Activated B cell treated with CpG ODN at 0.5 μM for 24 hours (primary cell): Measurements from ENCODE around the gene ISG20L2. TPM values are rescaled to one million over a fixed set of nuclear protein-coding genes. Genes with fewer than 3 reads are reported as not detected.

Source experiments
- ATAC-seq: fragments of 200-7000 bp; cut with Tn5 transposase; one replicate; pipeline ENCODE4 v1.10.0; 2021; ENCODE audit warnings: low read depth, mild to moderate bottlenecking, moderate library complexity
- CTCF ChIA-PET: fragments of 350-600 bp; sonication (Branson Sonifier 250); formaldehyde crosslinking; loops from one replicate; lab custom pipeline; 2021; ENCODE audit warnings: antibody characterized with exemption; lab: Charles Lee
- POLR2A ChIA-PET: fragments of 350-600 bp; sonication (Branson Sonifier 250); formaldehyde crosslinking; loops from one replicate; lab custom pipeline; 2021; ENCODE audit warnings: antibody characterized with exemption; lab: Charles Lee
- DNase-seq: peaks from one replicate; pipeline ENCODE4 v3.0.0; 2022
- H3K27ac Mint-ChIP-seq: one replicate; pipeline ENCODE4 v1.8.0; 2020; ENCODE audit warnings: mixed read lengths
- H3K27me3 Mint-ChIP-seq: one replicate; pipeline ENCODE4 v1.8.0; 2021; ENCODE audit warnings: mixed read lengths
- H3K36me3 Mint-ChIP-seq: one replicate; pipeline ENCODE4 v1.8.0; 2021; ENCODE audit warnings: low read depth, mixed read lengths
- H3K4me1 Mint-ChIP-seq: one replicate; pipeline ENCODE4 v1.8.0; 2021; ENCODE audit warnings: mixed read lengths
- H3K4me3 Mint-ChIP-seq: one replicate; pipeline ENCODE4 v1.8.0; 2020; ENCODE audit warnings: mild to moderate bottlenecking, mixed read lengths
- H3K9me3 Mint-ChIP-seq: one replicate; pipeline ENCODE4 v1.8.0; 2020; ENCODE audit warnings: mixed read lengths
- intact Hi-C: fragments of 100-400 bp; cut with micrococcal nuclease; formaldehyde crosslinking; loops from one replicate; pipeline ENCODE4 v1.15.1; 2024
- total RNA-seq: library from RNA; stranded (reverse); gene quantifications from 2 replicates; pipeline ENCODE4 v1.2.3, GENCODE V29; 2022
- TF ChIP-seq, protein P1 (sequence below): fragments of 200-600 bp; IDR thresholded peaks from one replicate; pipeline ENCODE4 v1.8.0; 2022; ENCODE audit warnings: antibody characterized with exemption, mild to moderate bottlenecking

ISG20L2 gene, protein sequence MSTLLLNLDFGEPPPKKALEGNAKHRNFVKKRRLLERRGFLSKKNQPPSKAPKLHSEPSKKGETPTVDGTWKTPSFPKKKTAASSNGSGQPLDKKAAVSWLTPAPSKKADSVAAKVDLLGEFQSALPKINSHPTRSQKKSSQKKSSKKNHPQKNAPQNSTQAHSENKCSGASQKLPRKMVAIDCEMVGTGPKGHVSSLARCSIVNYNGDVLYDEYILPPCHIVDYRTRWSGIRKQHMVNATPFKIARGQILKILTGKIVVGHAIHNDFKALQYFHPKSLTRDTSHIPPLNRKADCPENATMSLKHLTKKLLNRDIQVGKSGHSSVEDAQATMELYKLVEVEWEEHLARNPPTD
- total RNA-seq: 50.8 and 53.0 TPM in 2 replicates

DNA sequence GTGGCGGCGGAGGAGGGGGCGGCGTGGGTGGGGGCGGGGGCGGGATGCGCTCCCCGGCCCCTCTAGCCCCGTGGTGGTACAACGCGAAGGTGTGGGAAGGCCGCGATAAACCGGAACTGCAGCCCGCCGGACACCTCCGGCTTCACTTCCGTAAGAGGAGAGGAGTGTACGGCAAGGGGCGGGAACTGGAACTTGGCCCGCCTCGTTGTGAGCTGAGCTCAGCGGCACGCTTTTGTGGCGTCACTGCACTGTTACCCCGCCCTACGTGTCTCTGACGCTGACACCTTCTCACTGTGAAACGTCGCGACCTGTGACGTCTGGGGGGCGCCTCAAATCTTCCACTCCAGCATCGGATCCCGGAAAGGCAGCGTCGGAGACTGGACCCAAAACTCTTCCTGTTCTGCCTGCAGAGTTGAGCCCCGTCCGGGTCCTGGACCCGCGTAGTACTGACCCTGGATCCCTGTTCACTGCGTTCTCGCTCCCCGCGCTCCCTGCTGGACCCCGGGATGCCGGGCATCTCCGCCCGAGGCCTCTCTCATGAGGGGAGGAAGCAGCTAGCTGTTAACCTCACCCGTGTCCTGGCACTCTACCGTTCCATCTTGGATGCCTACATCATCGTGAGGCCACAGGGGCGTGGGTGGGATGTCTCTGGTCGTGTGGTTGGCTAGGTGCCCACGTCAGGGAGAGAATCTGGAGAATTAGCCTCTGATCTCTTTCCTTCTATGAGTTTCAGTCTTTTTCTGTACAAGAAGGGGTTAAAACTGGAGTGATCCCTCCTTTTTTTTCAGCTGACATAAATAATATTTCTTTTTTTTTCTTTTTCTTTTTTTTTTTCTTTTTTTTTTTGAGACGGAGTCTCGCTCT lies at the start of gene ISG20L2:
Gene ISG20L2, minus strand, starts transcription at position 168 of the 864 bp plus-strand sequence. CDS start 1,114 bp downstream, outside the sequence.
- Mint-ChIP-seq H3K4me3 (no peak within 1 kb of the TSS), H3K36me3 (peaks cover 47% of the 10 kb centered on the region), H3K27me3 (no peaks in the 10 kb centered on the region), H3K9me3 (no peaks in the 10 kb centered on the region), H3K27ac (peak within 1 kb of the TSS; percentile 93), H3K4me1 (peaks cover 25% of the 10 kb centered on the region)
- DNase-seq (peak; percentile 83), ATAC-seq (peak; percentile 91)
- CTCF ChIA-PET: interaction anchor here (1.0 to 6.5 kb wide), 3 partner anchors 23 to 40 kb away, joined by 4 to 182 read pairs (median 7); partner anchors contain the start of genes HDGF and PRCC
- intact Hi-C loops: loop anchor here (1.0 to 2.0 kb wide), 5 partner anchors 12 to 272 kb away; partner anchors contain the start of genes HDGF, MRPL24 and PRCC
- POLR2A ChIA-PET: interaction anchor here (0.7 to 7.4 kb wide), 25 partner anchors 10 to 1324 kb away, joined by 3 to 153 read pairs (median 4); partner anchors contain the start of genes ARHGEF2, CRABP2, HDGF and MRPL24
- TF ChIP-seq, protein P1, sequence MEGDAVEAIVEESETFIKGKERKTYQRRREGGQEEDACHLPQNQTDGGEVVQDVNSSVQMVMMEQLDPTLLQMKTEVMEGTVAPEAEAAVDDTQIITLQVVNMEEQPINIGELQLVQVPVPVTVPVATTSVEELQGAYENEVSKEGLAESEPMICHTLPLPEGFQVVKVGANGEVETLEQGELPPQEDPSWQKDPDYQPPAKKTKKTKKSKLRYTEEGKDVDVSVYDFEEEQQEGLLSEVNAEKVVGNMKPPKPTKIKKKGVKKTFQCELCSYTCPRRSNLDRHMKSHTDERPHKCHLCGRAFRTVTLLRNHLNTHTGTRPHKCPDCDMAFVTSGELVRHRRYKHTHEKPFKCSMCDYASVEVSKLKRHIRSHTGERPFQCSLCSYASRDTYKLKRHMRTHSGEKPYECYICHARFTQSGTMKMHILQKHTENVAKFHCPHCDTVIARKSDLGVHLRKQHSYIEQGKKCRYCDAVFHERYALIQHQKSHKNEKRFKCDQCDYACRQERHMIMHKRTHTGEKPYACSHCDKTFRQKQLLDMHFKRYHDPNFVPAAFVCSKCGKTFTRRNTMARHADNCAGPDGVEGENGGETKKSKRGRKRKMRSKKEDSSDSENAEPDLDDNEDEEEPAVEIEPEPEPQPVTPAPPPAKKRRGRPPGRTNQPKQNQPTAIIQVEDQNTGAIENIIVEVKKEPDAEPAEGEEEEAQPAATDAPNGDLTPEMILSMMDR: no peak

DNA sequence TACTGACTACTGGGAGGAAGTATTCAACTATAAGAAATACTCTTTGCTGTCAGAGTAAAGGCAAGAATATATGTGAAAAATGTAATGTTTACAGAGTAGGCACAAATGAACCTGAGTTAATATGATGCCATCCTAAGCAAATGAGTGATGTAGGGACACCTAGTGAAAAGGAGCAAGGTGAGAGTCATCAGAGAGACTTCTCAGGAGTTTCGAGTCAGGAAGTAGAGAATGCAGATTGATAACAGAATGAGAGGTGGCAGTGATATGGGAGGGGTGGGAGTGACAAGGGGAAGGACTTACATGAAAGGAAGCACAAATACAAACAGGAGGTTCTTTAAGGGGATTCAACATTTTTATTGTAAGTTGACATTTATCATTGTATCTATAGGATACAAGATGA lies 49.0 kb upstream of the ISG20L2 start:
- Mint-ChIP-seq H3K27ac (no peak overlapping the region), H3K27me3 (no peaks in the 10 kb centered on the region), H3K4me3 (no peak overlapping the region), H3K4me1 (peaks cover 39% of the 10 kb centered on the region), H3K9me3 (no peaks in the 10 kb centered on the region), H3K36me3 (peaks cover 51% of the 10 kb centered on the region)
- ChIA-PET POLR2A (no interaction called here), CTCF (no interaction called here)
- intact Hi-C loops: no loop called here
- ATAC-seq: no peak
- TF ChIP-seq, protein P1: no peak
- DNase-seq: no peak

DNA sequence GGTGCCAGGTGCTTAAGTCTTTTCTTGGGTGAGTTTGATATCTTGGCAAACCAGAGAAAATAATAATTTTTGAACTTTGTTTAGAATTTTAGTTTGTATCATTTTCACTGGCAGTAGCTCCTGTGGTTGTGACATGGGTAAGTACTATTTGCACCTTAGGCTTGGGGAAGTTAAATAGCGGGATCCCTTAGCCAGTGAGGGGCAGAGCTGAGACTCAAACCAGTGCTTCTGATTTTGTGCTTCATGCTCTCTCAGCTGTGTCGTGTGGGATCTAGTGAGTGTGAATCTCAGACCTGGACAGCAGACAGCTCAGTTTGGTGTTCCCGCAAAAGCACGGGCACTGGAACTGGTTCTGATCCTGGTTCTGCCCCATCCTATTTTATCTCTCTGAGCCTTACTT lies 48.4 kb upstream of the ISG20L2 start:
- peaks cover 46% of the 10 kb centered on the region for H3K4me1 Mint-ChIP-seq
- ATAC-seq (no peak), DNase-seq (no peak)
- H3K27me3 Mint-ChIP-seq: no peaks in the 10 kb centered on the region
- intact Hi-C loops: no loop called here
- peaks cover 51% of the 10 kb centered on the region for H3K36me3 Mint-ChIP-seq
- H3K4me3 Mint-ChIP-seq: no peak overlapping the region
- POLR2A ChIA-PET: no interaction called here
- CTCF ChIA-PET: no interaction called here
- no peak overlapping the region for H3K27ac Mint-ChIP-seq
- H3K9me3 Mint-ChIP-seq: no peaks in the 10 kb centered on the region
- TF ChIP-seq, protein P1: no peak

DNA sequence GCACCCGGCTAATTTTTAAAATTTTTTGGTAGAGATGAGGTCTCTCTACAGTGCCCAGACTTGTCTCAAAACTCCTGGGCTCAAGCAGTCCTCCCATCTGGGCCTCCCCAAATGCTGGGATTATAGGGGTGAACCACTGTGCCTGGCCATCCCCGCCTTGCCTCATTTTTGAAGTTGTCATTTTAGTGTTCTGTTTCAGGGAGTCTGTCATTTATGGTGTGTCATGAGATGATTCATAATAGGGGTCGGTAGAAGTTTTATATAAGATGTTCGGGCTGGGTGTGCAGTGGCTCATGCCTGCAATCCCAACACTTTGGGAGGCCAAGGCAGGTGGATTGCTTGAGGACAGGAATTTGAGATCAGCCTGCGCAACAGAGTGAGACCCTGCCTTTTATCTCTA lies 47.2 kb upstream of the ISG20L2 start:
- Mint-ChIP-seq H3K9me3 (no peaks in the 10 kb centered on the region), H3K4me1 (peaks cover 50% of the 10 kb centered on the region), H3K27me3 (no peaks in the 10 kb centered on the region), H3K36me3 (peaks cover 47% of the 10 kb centered on the region), H3K27ac (no peak overlapping the region), H3K4me3 (no peak overlapping the region)
- intact Hi-C loops: no loop called here
- TF ChIP-seq, protein P1: no peak
- ChIA-PET POLR2A (no interaction called here), CTCF (no interaction called here)
- ATAC-seq: no peak
- DNase-seq: no peak

DNA sequence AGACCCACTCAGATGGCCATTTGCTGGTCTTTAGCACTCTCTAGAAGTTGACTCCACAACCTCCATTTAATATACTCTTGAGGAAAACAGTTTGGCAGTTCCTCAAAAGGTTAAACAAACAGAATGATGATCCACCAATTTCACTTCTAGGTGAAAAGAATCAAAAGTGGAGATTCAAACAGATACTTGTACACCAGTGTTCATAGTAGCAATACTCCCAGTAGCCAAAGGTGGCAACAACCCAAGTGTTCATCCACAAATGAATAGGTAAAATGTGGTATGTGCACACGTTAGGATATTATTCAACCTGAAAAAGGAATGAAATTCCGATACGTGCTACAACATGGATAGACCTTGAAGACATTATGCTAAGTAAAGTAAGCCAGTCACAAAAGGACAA lies 45.0 kb upstream of the ISG20L2 start:
- Mint-ChIP-seq H3K36me3 (peaks cover 64% of the 10 kb centered on the region), H3K27ac (no peak overlapping the region), H3K27me3 (no peaks in the 10 kb centered on the region), H3K9me3 (no peaks in the 10 kb centered on the region), H3K4me1 (peaks cover 69% of the 10 kb centered on the region), H3K4me3 (no peak overlapping the region)
- CTCF ChIA-PET: no interaction called here
- ATAC-seq (no peak), DNase-seq (no peak)
- POLR2A ChIA-PET: no interaction called here
- intact Hi-C loops: no loop called here
- TF ChIP-seq, protein P1: no peak
